ENCODE data around the gene NSMCE1. TPM values are rescaled to one million over a fixed set of nuclear protein-coding genes. Genes with fewer than 3 reads are reported as not detected.

The NSMCE1 gene
- total and polyA plus RNA-seq, 2 donors (not counting 1 experiment from before 2014, with no cell fraction given): 29.0 to 61.9 TPM

DNA sequence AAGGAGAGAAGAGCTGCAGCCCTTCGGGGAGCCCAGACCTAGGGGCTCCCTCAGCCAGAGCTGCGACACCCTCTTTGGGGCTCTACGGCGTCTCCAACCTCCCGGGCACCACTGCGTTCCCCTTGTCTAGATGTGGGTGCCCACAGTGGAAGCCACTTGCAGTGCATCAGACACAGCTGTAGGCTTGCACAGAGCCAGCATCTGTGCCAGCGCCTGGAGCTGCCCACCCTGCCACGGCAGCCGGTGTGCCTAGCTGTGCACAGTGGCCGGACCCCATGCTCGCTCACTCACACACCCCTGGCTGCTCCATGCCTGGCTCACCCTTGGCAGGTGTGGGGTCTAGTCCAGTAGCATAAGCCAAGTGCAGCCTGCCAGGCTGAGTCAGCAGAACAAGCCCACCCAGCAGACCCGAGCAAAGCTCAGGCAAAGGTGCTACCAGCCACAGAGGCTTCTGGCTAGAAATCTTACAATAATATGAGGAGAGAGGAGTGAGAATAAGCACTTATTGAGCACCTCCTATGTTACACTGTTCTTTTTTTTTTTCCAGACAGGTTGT, 78.2 kb downstream of the NSMCE1 start:
- H3K27ac ChIP-seq (ENCODE audit: low read length in 2 of 2): no peak overlapping the region
- H3K9me3 ChIP-seq (ENCODE audit: control extremely low read depth in 1 of 3, control insufficient read depth in 2 of 3, insufficient read depth in 1 of 3, low read length in 2 of 3): peaks cover 0 to 9% (median 4%) of the 10 kb centered on the region in 3 donors
- CTCF ChIA-PET: interaction anchor here (1.1 to 1.6 kb wide), 3 partner anchors 9 to 14 kb away, joined by 3 to 5 read pairs (median 4); no protein-coding TSS in a partner anchor
- no peak overlapping the region for H3K4me3 ChIP-seq (ENCODE audit: control extremely low read depth in 1 of 5, extremely low read depth in 1 of 5, insufficient read depth in 1 of 5, low read depth in 2 of 5, low read length in 4 of 5)
- no peaks in the 10 kb centered on the region for H3K36me3 ChIP-seq (replicated peaks in 1 of 2; ENCODE audit: control extremely low read depth in 1 of 2, control insufficient read depth in 1 of 2, extremely low read depth in 1 of 2, insufficient read depth in 2 of 2, low read length in 1 of 2)
- H3K4me2 ChIP-seq (replicated peaks; ENCODE audit: low read depth, low read length, poor library complexity, severe bottlenecking): no peak overlapping the region
- peaks cover 3% of the 10 kb centered on the region for H3K27me3 Mint-ChIP-seq
- H3K27ac Mint-ChIP-seq: no peak overlapping the region
- no peak for TF ChIP-seq EZH2 (IDR thresholded peaks at IDR 0.05; ENCODE audit: borderline replicate concordance, insufficient read depth, low read depth, low read length, poor library complexity, severe bottlenecking)
- TF ChIP-seq CTCF (IDR thresholded peaks at IDR 0.05): no peak
- no peaks in the 10 kb centered on the region for H4K20me1 ChIP-seq (ENCODE audit: control insufficient read depth, insufficient read depth, low read length, poor library complexity, severe bottlenecking)
- H3K79me2 ChIP-seq (ENCODE audit: control insufficient read depth, insufficient read depth, low read length): no peaks in the 10 kb centered on the region
- ATAC-seq (ENCODE audit: low read depth) (no peak), DNase-seq (no peak)
- no peak overlapping the region for H3K4me3 Mint-ChIP-seq
- H3K4me1 Mint-ChIP-seq: no peaks in the 10 kb centered on the region
- POLR2A ChIA-PET: no interaction called here
- no peak overlapping the region for H2AFZ ChIP-seq (ENCODE audit: insufficient read depth, low read depth, low read length, poor library complexity, severe bottlenecking)
- peaks cover 0 to 3% (median 0%) of the 10 kb centered on the region in 4 experiments for H3K27me3 ChIP-seq (replicated peaks in 1 of 4; ENCODE audit: control extremely low read depth in 1 of 4, control insufficient read depth in 3 of 4, insufficient read depth in 4 of 4, low read length in 3 of 4)
- intact Hi-C loops (cut with micrococcal nuclease): no loop called here
- peaks cover 6% of the 10 kb centered on the region for H3K9me3 Mint-ChIP-seq (ENCODE audit: insufficient read depth)
- WGBS (ENCODE audit: insufficient coverage): 95% methylated on average over 11 of the region's 12 CpGs
- H3K9ac ChIP-seq (ENCODE audit: low read length): no peak overlapping the region
- H3K4me1 ChIP-seq (ENCODE audit: control insufficient read depth in 2 of 2, insufficient read depth in 2 of 2, low read length in 2 of 2): no peaks in the 10 kb centered on the region

- WGBS (ENCODE audit: insufficient coverage): 81% methylated on average over 13 of the region's 13 CpGs
- H3K36me3 ChIP-seq (replicated peaks in 1 of 2; ENCODE audit: control extremely low read depth in 1 of 2, control insufficient read depth in 1 of 2, extremely low read depth in 1 of 2, insufficient read depth in 2 of 2, low read length in 1 of 2): no peaks in the 10 kb centered on the region
- DNase-seq (no peak), ATAC-seq (ENCODE audit: low read depth) (no peak)
- no peaks in the 10 kb centered on the region for H3K4me1 ChIP-seq (ENCODE audit: control insufficient read depth in 2 of 2, insufficient read depth in 2 of 2, low read length in 2 of 2)
- H3K4me3 ChIP-seq (ENCODE audit: control extremely low read depth in 1 of 5, extremely low read depth in 1 of 5, insufficient read depth in 1 of 5, low read depth in 2 of 5, low read length in 4 of 5): no peak overlapping the region
- no peak overlapping the region for H2AFZ ChIP-seq (ENCODE audit: insufficient read depth, low read depth, low read length, poor library complexity, severe bottlenecking)
- TF ChIP-seq EZH2 (IDR thresholded peaks at IDR 0.05; ENCODE audit: borderline replicate concordance, insufficient read depth, low read depth, low read length, poor library complexity, severe bottlenecking) (no peak), CTCF (IDR thresholded peaks at IDR 0.05) (no peak)
- Mint-ChIP-seq H3K4me3 (no peak overlapping the region), H3K27ac (peak overlapping the region; percentile 46), H3K4me1 (no peaks in the 10 kb centered on the region), H3K27me3 (peaks cover 3% of the 10 kb centered on the region), H3K9me3 (ENCODE audit: insufficient read depth) (peaks cover under 1% of the 10 kb centered on the region)
- H3K27me3 ChIP-seq (replicated peaks in 1 of 4; ENCODE audit: control extremely low read depth in 1 of 4, control insufficient read depth in 3 of 4, insufficient read depth in 4 of 4, low read length in 3 of 4): peaks cover 0 to 3% (median 0%) of the 10 kb centered on the region in 4 experiments
- intact Hi-C loops (cut with micrococcal nuclease): no loop called here
- ChIA-PET CTCF (interaction anchor here (1.4 to 1.6 kb wide), 2 partner anchors 8 to 13 kb away, joined by 3 to 4 read pairs; no protein-coding TSS in a partner anchor), POLR2A (no interaction called here)
- H4K20me1 ChIP-seq (ENCODE audit: control insufficient read depth, insufficient read depth, low read length, poor library complexity, severe bottlenecking): no peaks in the 10 kb centered on the region
- peaks cover 0 to under 1% (median 0%) of the 10 kb centered on the region in 3 donors for H3K9me3 ChIP-seq (ENCODE audit: control extremely low read depth in 1 of 3, control insufficient read depth in 2 of 3, insufficient read depth in 1 of 3, low read length in 2 of 3)
- no peaks in the 10 kb centered on the region for H3K79me2 ChIP-seq (ENCODE audit: control insufficient read depth, insufficient read depth, low read length)
- H3K27ac ChIP-seq (ENCODE audit: low read length in 2 of 2): no peak overlapping the region
- H3K9ac ChIP-seq (ENCODE audit: low read length): no peak overlapping the region
- H3K4me2 ChIP-seq (replicated peaks; ENCODE audit: low read depth, low read length, poor library complexity, severe bottlenecking): no peak overlapping the region
Measured at GRCh38 chr16:27189335-27189972, 79.1 kb downstream of the NSMCE1 start.

Data from B cell (primary cell).